ENCODE measurements around the gene PIEZO1. TPM values are rescaled to one million over a fixed set of nuclear protein-coding genes. Genes with fewer than 3 reads are reported as not detected.

Gene PIEZO1
- total and polyA plus RNA-seq, 10 of the 15 experiments (the other 5 are each of a cell fraction or from before 2014, with no cell fraction given): 1.3 to 169 (median 33.4) TPM

DNA sequence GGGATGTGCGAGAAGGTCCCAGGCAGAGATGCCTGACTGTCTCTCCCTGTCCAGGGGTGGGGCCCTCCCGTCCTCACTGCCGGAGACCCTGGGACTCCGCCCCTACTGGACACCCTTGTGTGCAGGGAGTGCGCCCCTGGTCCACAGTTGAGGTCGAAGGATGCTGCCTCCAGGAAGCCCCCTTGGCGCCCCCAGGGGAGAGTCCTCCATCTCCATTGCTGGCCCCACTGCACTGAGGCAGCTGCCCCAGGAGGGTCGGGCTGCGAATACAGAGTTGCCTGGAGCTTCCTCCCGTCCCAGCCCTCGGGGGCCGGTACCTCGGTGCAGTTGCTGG lies 52.1 kb downstream of the PIEZO1 start:
- Histone ChIP-seq H3K4me2 (ENCODE audit: control insufficient read depth, insufficient read depth) (no peak overlapping the region), H3K79me2 (ENCODE audit: control insufficient read depth, insufficient read depth, low read length) (no peaks in the 10 kb centered on the region), H3K9me3 (replicated peaks; ENCODE audit: control insufficient read depth, insufficient read depth, low read length) (no peaks in the 10 kb centered on the region), H3K27ac (ENCODE audit: control insufficient read depth, insufficient read depth) (no peak overlapping the region), H3K27me3 (replicated peaks in 1 of 2; ENCODE audit: control insufficient read depth in 2 of 2, insufficient read depth in 2 of 2, low read length in 1 of 2) (no peaks in the 10 kb centered on the region), H3K4me3 (no peak overlapping the region), H2AFZ (ENCODE audit: control insufficient read depth, low read depth, low read length) (no peak overlapping the region), H3K9ac (ENCODE audit: control insufficient read depth, insufficient read depth, low read length) (no peak overlapping the region), H3K36me3 (ENCODE audit: control insufficient read depth in 2 of 2, insufficient read depth in 2 of 2, low read length in 1 of 2) (peaks cover 9 to 43% of the 10 kb centered on the region in 2 experiments; a peak in 3 of 4 replicates), H3K4me1 (ENCODE audit: control insufficient read depth, insufficient read depth, low read length) (peaks cover 3% of the 10 kb centered on the region; the same call in 1 of the 2 replicates), H4K20me1 (ENCODE audit: control insufficient read depth, insufficient read depth) (no peaks in the 10 kb centered on the region)
- no TSS peak for BruUV-seq (replicated peaks)
- ChIA-PET SMC1A (ENCODE audit: uncharacterized antibody, unreplicated experiment) (interaction anchor here (0.6 kb wide), 1 partner anchor 52 kb away, joined by 3 read pairs; no protein-coding TSS in a partner anchor), RAD21 (ENCODE audit: unreplicated experiment) (no interaction called here), POLR2A (no interaction called here), CTCF (no interaction called here)
- in situ Hi-C loops (cut with MboI) (no loop called here), intact Hi-C loops (cut with micrococcal nuclease; ENCODE audit: unreplicated experiment) (no loop called here)
- no peak for TF ChIP-seq SKIL (IDR thresholded peaks at IDR 0.05; ENCODE audit: low read depth, poor library complexity, severe bottlenecking)
- peak; percentile 33; the same call in 1 of the 2 replicates for TF ChIP-seq POLR2A (IDR thresholded peaks at IDR 0.05; ENCODE audit: low read depth, low read length)
- FAIRE-seq (no peak), ATAC-seq (no peak), DNase-seq (ENCODE audit: low read depth, low spot score) (no peak)
- 81% methylated on average over 13 of the region's 13 CpGs for WGBS (ENCODE audit: insufficient coverage, insufficient replicate concordance, low lambda C conversion rate, missing lambda C conversion rate)

- TF ChIP-seq, protein P1, sequence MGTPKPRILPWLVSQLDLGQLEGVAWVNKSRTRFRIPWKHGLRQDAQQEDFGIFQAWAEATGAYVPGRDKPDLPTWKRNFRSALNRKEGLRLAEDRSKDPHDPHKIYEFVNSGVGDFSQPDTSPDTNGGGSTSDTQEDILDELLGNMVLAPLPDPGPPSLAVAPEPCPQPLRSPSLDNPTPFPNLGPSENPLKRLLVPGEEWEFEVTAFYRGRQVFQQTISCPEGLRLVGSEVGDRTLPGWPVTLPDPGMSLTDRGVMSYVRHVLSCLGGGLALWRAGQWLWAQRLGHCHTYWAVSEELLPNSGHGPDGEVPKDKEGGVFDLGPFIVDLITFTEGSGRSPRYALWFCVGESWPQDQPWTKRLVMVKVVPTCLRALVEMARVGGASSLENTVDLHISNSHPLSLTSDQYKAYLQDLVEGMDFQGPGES (IDR thresholded peaks at IDR 0.05): no peak
- TF ChIP-seq CREM (IDR thresholded peaks at IDR 0.05; ENCODE audit: low read depth): no peak
- TF ChIP-seq EZH2 (IDR thresholded peaks at IDR 0.05; ENCODE audit: borderline replicate concordance, control insufficient read depth, low read depth, low read length): no peak
- ATAC-seq (peak; percentile 23; the same call in 2 of the 3 replicates), DNase-seq (ENCODE audit: low read depth, low spot score) (no peak), FAIRE-seq (no peak)
- Histone ChIP-seq H3K4me3 (no peak overlapping the region), H3K4me1 (ENCODE audit: control insufficient read depth, insufficient read depth, low read length) (no peaks in the 10 kb centered on the region), H3K9ac (ENCODE audit: control insufficient read depth, insufficient read depth, low read length) (no peak overlapping the region), H3K79me2 (ENCODE audit: control insufficient read depth, insufficient read depth, low read length) (no peaks in the 10 kb centered on the region), H4K20me1 (ENCODE audit: control insufficient read depth, insufficient read depth) (no peaks in the 10 kb centered on the region), H3K4me2 (ENCODE audit: control insufficient read depth, insufficient read depth) (no peak overlapping the region), H2AFZ (ENCODE audit: control insufficient read depth, low read depth, low read length) (no peak overlapping the region), H3K27me3 (replicated peaks in 1 of 2; ENCODE audit: control insufficient read depth in 2 of 2, insufficient read depth in 2 of 2, low read length in 1 of 2) (no peaks in the 10 kb centered on the region), H3K27ac (ENCODE audit: control insufficient read depth, insufficient read depth) (no peak overlapping the region), H3K36me3 (ENCODE audit: control insufficient read depth in 2 of 2, insufficient read depth in 2 of 2, low read length in 1 of 2) (peaks cover 9 to 43% of the 10 kb centered on the region in 2 experiments; a peak in 3 of 4 replicates), H3K9me3 (replicated peaks; ENCODE audit: control insufficient read depth, insufficient read depth, low read length) (no peaks in the 10 kb centered on the region)
- BruUV-seq (replicated peaks): no TSS peak
- intact Hi-C loops (cut with micrococcal nuclease; ENCODE audit: unreplicated experiment): no loop called here
- in situ Hi-C loops (cut with MboI): no loop called here
- ChIA-PET SMC1A (ENCODE audit: uncharacterized antibody, unreplicated experiment) (no interaction called here), POLR2A (no interaction called here), RAD21 (ENCODE audit: unreplicated experiment) (no interaction called here), CTCF (no interaction called here)
- 75% methylated on average over 30 of the region's 30 CpGs for WGBS (ENCODE audit: insufficient coverage, insufficient replicate concordance, low lambda C conversion rate, missing lambda C conversion rate)
These were observed 52.7 kb downstream of the PIEZO1 start for GRCh38 chr16:88732172-88732960.

All from GM12878 (cell line).